Liver (tissue), 9 donors: ENCODE data around the gene SLC25A12. TPM values are rescaled to one million over a fixed set of nuclear protein-coding genes. Genes with fewer than 3 reads are reported as not detected.

Experiments used
- DNase-seq: peaks from one replicate; pipeline ENCODE4 v3.0.0-alpha.2; 2017; ENCODE audit warnings: low spot score
- H3K27ac ChIP-seq, 2 donors: one replicate each; pipeline ENCODE4 v1.7.0; 2013; ENCODE audit warnings: inconsistent platforms in 2 of 2, low read length in 2 of 2, control low read depth in 1 of 2, low read depth in 1 of 2, mild to moderate bottlenecking in 1 of 2
- H3K27me3 ChIP-seq, 4 donors: one replicate each; pipeline versions ENCODE4 v1.6.1 to v1.7.0; 2013; ENCODE audit warnings: low read length in 3 of 4, inconsistent platforms in 1 of 4, mild to moderate bottlenecking in 1 of 4, moderate library complexity in 1 of 4; ENCODE audit not compliant: control insufficient read depth in 4 of 4, insufficient read depth in 4 of 4
- H3K36me3 ChIP-seq, 4 donors: one replicate each; pipeline versions ENCODE4 v1.6.1 to v1.7.0; 2013; ENCODE audit warnings: low read length in 3 of 4, mild to moderate bottlenecking in 3 of 4, low read depth in 1 of 4, moderate library complexity in 1 of 4; ENCODE audit not compliant: control insufficient read depth in 4 of 4, insufficient read depth in 3 of 4
- H3K4me1 ChIP-seq, 4 donors: one replicate each; pipeline versions ENCODE4 v1.6.1 to v1.7.0; 2013; ENCODE audit warnings: low read length in 3 of 4, mild to moderate bottlenecking in 3 of 4, moderate library complexity in 1 of 4; ENCODE audit not compliant: control insufficient read depth in 4 of 4, insufficient read depth in 4 of 4
- H3K4me3 ChIP-seq, 3 donors: one replicate each; pipeline versions ENCODE4 v1.6.1 to v1.7.0; 2013; ENCODE audit warnings: low read length in 3 of 3, control low read depth in 1 of 3, low read depth in 1 of 3, mild to moderate bottlenecking in 1 of 3
- H3K9ac ChIP-seq, 2 donors: one replicate each; pipeline ENCODE4 v1.7.0; 2013; ENCODE audit warnings: low read length in 2 of 2, mild to moderate bottlenecking in 2 of 2, moderate library complexity in 2 of 2, control low read depth in 1 of 2, low read depth in 1 of 2
- H3K9me3 ChIP-seq, 4 donors: one replicate each; pipeline versions ENCODE4 v1.6.1 to v1.7.0; 2013; ENCODE audit warnings: low read length in 3 of 4; ENCODE audit not compliant: control insufficient read depth in 4 of 4
- EGR1 ChIP-seq, 2 donors: IDR thresholded peaks; 2 replicates each; pipeline ENCODE4 v1.6.1; 2016 to 2018; ENCODE audit warnings: antibody characterized with exemption in 2 of 2, low read depth in 2 of 2
- FOXA1 ChIP-seq: IDR thresholded peaks from 2 replicates; pipeline ENCODE4 v1.6.1; 2016; ENCODE audit warnings: antibody characterized with exemption
- FOXA2 ChIP-seq: IDR thresholded peaks from 2 replicates; pipeline ENCODE4 v1.6.1; 2016; ENCODE audit warnings: antibody characterized with exemption
- GABPA ChIP-seq, 2 donors: IDR thresholded peaks in 1 of 2; conservative IDR thresholded peaks in 1 of 2; 2 replicates each; pipeline ENCODE4 v1.6.1; 2016; ENCODE audit warnings: antibody characterized with exemption in 2 of 2, mild to moderate bottlenecking in 1 of 2, moderate library complexity in 1 of 2
- HNF4A ChIP-seq, 2 donors: conservative IDR thresholded peaks; 2 replicates each; pipeline ENCODE4 v1.6.1; 2016; ENCODE audit warnings: antibody characterized with exemption in 2 of 2, mild to moderate bottlenecking in 2 of 2
- HNF4G ChIP-seq: IDR thresholded peaks from 2 replicates; pipeline ENCODE4 v1.6.1; 2016; ENCODE audit warnings: antibody characterized with exemption
- JUND ChIP-seq, 2 donors: IDR thresholded peaks; 2 replicates each; pipeline ENCODE4 v1.6.1; 2016; ENCODE audit warnings: antibody characterized with exemption in 2 of 2
- NR2F2 ChIP-seq: IDR thresholded peaks from 2 replicates; pipeline ENCODE4 v1.6.1; 2016; ENCODE audit warnings: antibody characterized with exemption
- RAD21 ChIP-seq, 2 donors: IDR thresholded peaks; 2 replicates each; pipeline ENCODE4 v1.6.1; 2016; ENCODE audit warnings: antibody characterized with exemption in 2 of 2, mild to moderate bottlenecking in 2 of 2
- RXRA ChIP-seq, 2 donors: IDR thresholded peaks; 2 replicates each; pipeline ENCODE4 v1.6.1; 2017 to 2018; ENCODE audit warnings: antibody characterized with exemption in 2 of 2, mild to moderate bottlenecking in 1 of 2
- SP1 ChIP-seq: IDR thresholded peaks from 2 replicates; pipeline ENCODE4 v1.6.1; 2018; ENCODE audit warnings: antibody characterized with exemption, mild to moderate bottlenecking
- TAF1 ChIP-seq: conservative IDR thresholded peaks from 2 replicates; pipeline ENCODE4 v1.6.1; 2016; ENCODE audit warnings: antibody characterized with exemption, mild to moderate bottlenecking
- YY1 ChIP-seq: IDR thresholded peaks from 2 replicates; pipeline ENCODE4 v1.6.1; 2016; ENCODE audit warnings: antibody characterized with exemption, mild to moderate bottlenecking
- WGBS: extraction: QIAGEN DNeasy Blood & Tissue Kit; methylation state at CpG from one replicate; pipeline ENCODE4 v1.1.7; 2013; 5-methylcytosine and 5-hydroxymethylcytosine counted together
- polyA plus RNA-seq, 2 donors: library from polyadenylated mRNA; stranded (reverse) in 1 of 2; unstranded in 1 of 2; fragments of 200-250 nt in 1 of 2; fragments of >200 nt in 1 of 2; fragmentation: Nextera tagmentation in 1 of 2; extraction: Ambion mirVana in 1 of 2; gene quantifications; one replicate each; pipeline versions ENCODE4 v1.2.1 to v1.2.3, GENCODE V29; 2013 to 2015
- total RNA-seq, 2 donors: library from RNA; depleted of rRNA; stranded (reverse); fragments of >200 nt; gene quantifications; one replicate each; pipeline ENCODE4 v1.2.3, GENCODE V29; 2014
- TF ChIP-seq, protein P1 (sequence below): IDR thresholded peaks from 2 replicates; pipeline ENCODE4 v1.6.1; 2016; ENCODE audit warnings: antibody characterized with exemption, mild to moderate bottlenecking
- TF ChIP-seq, protein P2 (sequence below): IDR thresholded peaks from 2 replicates; pipeline ENCODE4 v1.6.1; 2016; ENCODE audit warnings: antibody characterized with exemption
- TF ChIP-seq, protein P3 (sequence below): IDR thresholded peaks from 2 replicates; pipeline ENCODE4 v1.6.1; 2016; ENCODE audit warnings: antibody characterized with exemption
- TF ChIP-seq, protein P4 (sequence below): IDR thresholded peaks from 2 replicates; pipeline ENCODE4 v1.6.1; 2016; ENCODE audit warnings: antibody characterized with exemption
- TF ChIP-seq, protein P5 (sequence below): fragments of 150-350 bp; IDR thresholded peaks from 2 replicates; pipeline ENCODE4 v1.5.1; 2017; ENCODE audit warnings: improper control_type of control experiment, low read depth, low read length; ENCODE audit not compliant: missing input control
- donor health status: healthy.
- donor health status: healthy.
- donor health status: healthy.
- donor health status: healthy.
- donor health status: healthy.

SLC25A12 gene
- total and polyA plus RNA-seq, 4 donors, result 0.46 to 4.4 (median 2.1) TPM

DNA sequence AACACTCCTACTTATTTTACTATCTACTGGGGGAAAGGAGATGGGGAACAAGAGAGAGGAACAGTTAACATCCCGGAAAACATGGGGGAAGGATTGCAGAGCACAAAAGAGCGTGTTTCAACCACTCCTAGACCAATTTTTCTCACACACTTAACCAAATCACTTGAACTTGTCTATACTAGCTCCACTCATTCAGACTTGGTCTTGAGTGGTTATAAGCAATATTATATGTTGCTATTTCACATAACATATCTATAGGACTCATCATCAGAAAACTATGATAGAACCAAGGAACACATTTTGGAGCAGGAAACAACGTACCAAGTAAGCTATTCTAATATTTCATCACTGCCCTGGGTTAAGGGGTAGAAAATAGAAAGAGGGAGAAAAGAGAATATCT is 31.5 kb downstream of the SLC25A12 start:
- H3K27ac ChIP-seq, result no peak overlapping the region
- H3K9ac ChIP-seq, result no peak overlapping the region
- WGBS, result 96% methylated on average over 3 of the region's 3 CpGs
- DNase-seq, result no peak
- peaks cover 3 to 10% (median 6%) of the 10 kb centered on the region in 4 donors for H3K4me1 ChIP-seq
- TF ChIP-seq HNF4A (conservative IDR thresholded peaks at IDR 0.05) (no peak), RAD21 (IDR thresholded peaks at IDR 0.05) (no peak)
- H3K36me3 ChIP-seq, result no peaks in the 10 kb centered on the region
- H3K4me3 ChIP-seq, result no peak overlapping the region
- H3K27me3 ChIP-seq, result no peaks in the 10 kb centered on the region
- no peaks in the 10 kb centered on the region for H3K9me3 ChIP-seq

DNA sequence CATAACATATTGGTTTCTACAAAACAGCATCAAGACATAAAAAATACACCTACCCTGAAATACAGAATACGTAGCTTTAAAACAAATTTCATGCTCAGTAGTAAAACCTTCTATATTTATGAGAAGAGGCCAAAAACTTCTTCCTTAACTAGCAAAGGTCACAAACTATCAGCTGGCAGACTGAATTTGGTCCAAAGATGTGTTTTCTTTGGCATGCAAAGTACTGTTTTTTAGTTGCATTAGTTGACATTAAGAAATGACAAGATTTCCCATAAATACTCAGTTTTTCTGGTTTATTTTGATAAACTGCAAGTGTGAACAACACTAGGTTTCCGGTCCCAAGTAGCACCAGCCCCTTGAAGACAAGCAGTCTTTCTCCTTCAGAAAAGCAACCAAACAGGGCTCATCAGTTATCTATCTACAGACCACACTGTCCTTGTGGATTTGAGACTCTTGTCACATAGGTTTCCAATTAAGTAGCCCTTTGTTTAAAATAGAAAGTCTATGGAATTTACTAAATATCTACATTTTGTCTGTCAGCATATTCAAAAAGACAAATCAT is 35.6 kb downstream of the SLC25A12 start:
- no peak overlapping the region for H3K9ac ChIP-seq
- no peak overlapping the region for H3K27ac ChIP-seq
- TF ChIP-seq GABPA (IDR thresholded peaks at IDR 0.05 in 1 of 2, conservative IDR thresholded peaks at IDR 0.05 in 1 of 2) (no peak), NR2F2 (peak; percentile 73), EGR1 (IDR thresholded peaks at IDR 0.05; ENCODE audit: low read depth in 2 of 2) (no peak), RXRA (IDR thresholded peaks at IDR 0.05) (peak in 1 of 2 donors; percentile 36), JUND (IDR thresholded peaks at IDR 0.05) (no peak), HNF4A (conservative IDR thresholded peaks at IDR 0.05) (peak in 1 of 2 donors; percentile 56)
- no peaks in the 10 kb centered on the region for H3K36me3 ChIP-seq
- no peak overlapping the region for H3K4me3 ChIP-seq
- no peak for DNase-seq
- peaks cover 3 to 10% (median 6%) of the 10 kb centered on the region in 4 donors for H3K4me1 ChIP-seq
- WGBS, result 32% methylated on average over 2 of the region's 2 CpGs
- no peaks in the 10 kb centered on the region for H3K27me3 ChIP-seq
- no peaks in the 10 kb centered on the region for H3K9me3 ChIP-seq

DNA sequence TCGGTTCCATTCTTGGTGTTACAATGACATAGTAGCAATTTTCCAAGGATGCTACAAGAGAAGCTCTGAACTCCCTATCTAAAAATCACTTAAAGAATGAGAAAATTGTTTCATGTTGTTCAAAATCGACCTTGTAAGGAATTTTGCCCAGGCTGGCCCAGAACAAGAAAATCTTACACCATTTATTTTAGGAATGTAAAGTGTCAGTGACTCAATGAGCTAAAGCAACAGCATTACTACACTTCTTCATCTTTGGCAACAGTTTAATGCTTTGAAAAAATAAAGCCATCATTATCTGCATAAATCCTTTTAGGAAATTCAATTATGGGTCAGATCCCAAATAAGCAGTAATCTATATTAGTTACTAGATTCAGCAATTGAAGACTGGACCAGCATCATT is 38.6 kb downstream of the SLC25A12 start:
- no peak overlapping the region for H3K4me3 ChIP-seq
- no peak overlapping the region for H3K9ac ChIP-seq
- no peaks in the 10 kb centered on the region for H3K9me3 ChIP-seq
- H3K27ac ChIP-seq, result no peak overlapping the region
- peaks cover 3 to 10% (median 6%) of the 10 kb centered on the region in 4 donors for H3K4me1 ChIP-seq
- no peaks in the 10 kb centered on the region for H3K36me3 ChIP-seq
- no peak for TF ChIP-seq YY1
- TF ChIP-seq NR2F2, result no peak
- TF ChIP-seq EGR1 (IDR thresholded peaks at IDR 0.05; ENCODE audit: low read depth in 2 of 2), result no peak
- TF ChIP-seq, protein P1, sequence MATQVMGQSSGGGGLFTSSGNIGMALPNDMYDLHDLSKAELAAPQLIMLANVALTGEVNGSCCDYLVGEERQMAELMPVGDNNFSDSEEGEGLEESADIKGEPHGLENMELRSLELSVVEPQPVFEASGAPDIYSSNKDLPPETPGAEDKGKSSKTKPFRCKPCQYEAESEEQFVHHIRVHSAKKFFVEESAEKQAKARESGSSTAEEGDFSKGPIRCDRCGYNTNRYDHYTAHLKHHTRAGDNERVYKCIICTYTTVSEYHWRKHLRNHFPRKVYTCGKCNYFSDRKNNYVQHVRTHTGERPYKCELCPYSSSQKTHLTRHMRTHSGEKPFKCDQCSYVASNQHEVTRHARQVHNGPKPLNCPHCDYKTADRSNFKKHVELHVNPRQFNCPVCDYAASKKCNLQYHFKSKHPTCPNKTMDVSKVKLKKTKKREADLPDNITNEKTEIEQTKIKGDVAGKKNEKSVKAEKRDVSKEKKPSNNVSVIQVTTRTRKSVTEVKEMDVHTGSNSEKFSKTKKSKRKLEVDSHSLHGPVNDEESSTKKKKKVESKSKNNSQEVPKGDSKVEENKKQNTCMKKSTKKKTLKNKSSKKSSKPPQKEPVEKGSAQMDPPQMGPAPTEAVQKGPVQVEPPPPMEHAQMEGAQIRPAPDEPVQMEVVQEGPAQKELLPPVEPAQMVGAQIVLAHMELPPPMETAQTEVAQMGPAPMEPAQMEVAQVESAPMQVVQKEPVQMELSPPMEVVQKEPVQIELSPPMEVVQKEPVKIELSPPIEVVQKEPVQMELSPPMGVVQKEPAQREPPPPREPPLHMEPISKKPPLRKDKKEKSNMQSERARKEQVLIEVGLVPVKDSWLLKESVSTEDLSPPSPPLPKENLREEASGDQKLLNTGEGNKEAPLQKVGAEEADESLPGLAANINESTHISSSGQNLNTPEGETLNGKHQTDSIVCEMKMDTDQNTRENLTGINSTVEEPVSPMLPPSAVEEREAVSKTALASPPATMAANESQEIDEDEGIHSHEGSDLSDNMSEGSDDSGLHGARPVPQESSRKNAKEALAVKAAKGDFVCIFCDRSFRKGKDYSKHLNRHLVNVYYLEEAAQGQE, result no peak
- TF ChIP-seq GABPA (IDR thresholded peaks at IDR 0.05 in 1 of 2, conservative IDR thresholded peaks at IDR 0.05 in 1 of 2), result no peak
- no peak for TF ChIP-seq SP1
- TF ChIP-seq RAD21 (IDR thresholded peaks at IDR 0.05), result no peak
- TF ChIP-seq, protein P2, sequence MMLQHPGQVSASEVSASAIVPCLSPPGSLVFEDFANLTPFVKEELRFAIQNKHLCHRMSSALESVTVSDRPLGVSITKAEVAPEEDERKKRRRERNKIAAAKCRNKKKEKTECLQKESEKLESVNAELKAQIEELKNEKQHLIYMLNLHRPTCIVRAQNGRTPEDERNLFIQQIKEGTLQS, result no peak
- TF ChIP-seq TAF1, result no peak
- TF ChIP-seq, protein P3, sequence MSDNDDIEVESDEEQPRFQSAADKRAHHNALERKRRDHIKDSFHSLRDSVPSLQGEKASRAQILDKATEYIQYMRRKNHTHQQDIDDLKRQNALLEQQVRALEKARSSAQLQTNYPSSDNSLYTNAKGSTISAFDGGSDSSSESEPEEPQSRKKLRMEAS, result no peak
- no peak for TF ChIP-seq JUND (IDR thresholded peaks at IDR 0.05)
- TF ChIP-seq FOXA1, result no peak
- no peak for TF ChIP-seq RXRA (IDR thresholded peaks at IDR 0.05)
- TF ChIP-seq FOXA2, result no peak
- TF ChIP-seq, protein P4, sequence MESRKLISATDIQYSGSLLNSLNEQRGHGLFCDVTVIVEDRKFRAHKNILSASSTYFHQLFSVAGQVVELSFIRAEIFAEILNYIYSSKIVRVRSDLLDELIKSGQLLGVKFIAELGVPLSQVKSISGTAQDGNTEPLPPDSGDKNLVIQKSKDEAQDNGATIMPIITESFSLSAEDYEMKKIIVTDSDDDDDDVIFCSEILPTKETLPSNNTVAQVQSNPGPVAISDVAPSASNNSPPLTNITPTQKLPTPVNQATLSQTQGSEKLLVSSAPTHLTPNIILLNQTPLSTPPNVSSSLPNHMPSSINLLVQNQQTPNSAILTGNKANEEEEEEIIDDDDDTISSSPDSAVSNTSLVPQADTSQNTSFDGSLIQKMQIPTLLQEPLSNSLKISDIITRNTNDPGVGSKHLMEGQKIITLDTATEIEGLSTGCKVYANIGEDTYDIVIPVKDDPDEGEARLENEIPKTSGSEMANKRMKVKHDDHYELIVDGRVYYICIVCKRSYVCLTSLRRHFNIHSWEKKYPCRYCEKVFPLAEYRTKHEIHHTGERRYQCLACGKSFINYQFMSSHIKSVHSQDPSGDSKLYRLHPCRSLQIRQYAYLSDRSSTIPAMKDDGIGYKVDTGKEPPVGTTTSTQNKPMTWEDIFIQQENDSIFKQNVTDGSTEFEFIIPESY, result no peak
- TF ChIP-seq HNF4G, result no peak
- TF ChIP-seq, protein P5, sequence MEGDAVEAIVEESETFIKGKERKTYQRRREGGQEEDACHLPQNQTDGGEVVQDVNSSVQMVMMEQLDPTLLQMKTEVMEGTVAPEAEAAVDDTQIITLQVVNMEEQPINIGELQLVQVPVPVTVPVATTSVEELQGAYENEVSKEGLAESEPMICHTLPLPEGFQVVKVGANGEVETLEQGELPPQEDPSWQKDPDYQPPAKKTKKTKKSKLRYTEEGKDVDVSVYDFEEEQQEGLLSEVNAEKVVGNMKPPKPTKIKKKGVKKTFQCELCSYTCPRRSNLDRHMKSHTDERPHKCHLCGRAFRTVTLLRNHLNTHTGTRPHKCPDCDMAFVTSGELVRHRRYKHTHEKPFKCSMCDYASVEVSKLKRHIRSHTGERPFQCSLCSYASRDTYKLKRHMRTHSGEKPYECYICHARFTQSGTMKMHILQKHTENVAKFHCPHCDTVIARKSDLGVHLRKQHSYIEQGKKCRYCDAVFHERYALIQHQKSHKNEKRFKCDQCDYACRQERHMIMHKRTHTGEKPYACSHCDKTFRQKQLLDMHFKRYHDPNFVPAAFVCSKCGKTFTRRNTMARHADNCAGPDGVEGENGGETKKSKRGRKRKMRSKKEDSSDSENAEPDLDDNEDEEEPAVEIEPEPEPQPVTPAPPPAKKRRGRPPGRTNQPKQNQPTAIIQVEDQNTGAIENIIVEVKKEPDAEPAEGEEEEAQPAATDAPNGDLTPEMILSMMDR, result no peak
- no peak for TF ChIP-seq HNF4A (conservative IDR thresholded peaks at IDR 0.05)
- no peaks in the 10 kb centered on the region for H3K27me3 ChIP-seq
- no peak for DNase-seq
- 69% methylated on average over 2 of the region's 2 CpGs for WGBS
